Prostate gland (tissue), 2 donors: Measurements from ENCODE around the gene KIF18A.

Experiments
- CTCF ChIP-seq, 4 experiments: fragments of 200-600 bp in 2 of 4; fragments of 450-650 bp in 2 of 4; sonication (generic) in 2 of 4; IDR thresholded peaks; 1 replicate in 3 of 4; 2 replicates in 1 of 4; pipeline ENCODE4 v1.5.1; 2016 to 2019; ENCODE audit warnings: antibody characterized with exemption in 4 of 4, mild to moderate bottlenecking in 2 of 4, moderate library complexity in 2 of 4
- POLR2A ChIP-seq: fragments of 450-650 bp; IDR thresholded peaks from one replicate; pipeline ENCODE4 v1.6.1; 2016; ENCODE audit warnings: antibody characterized with exemption, mild to moderate bottlenecking
- POLR2AphosphoS5 ChIP-seq: sonication (generic); formaldehyde crosslinking; IDR thresholded peaks from one replicate; pipeline ENCODE4 v1.6.1; 2017; ENCODE audit warnings: antibody characterized with exemption

DNA sequence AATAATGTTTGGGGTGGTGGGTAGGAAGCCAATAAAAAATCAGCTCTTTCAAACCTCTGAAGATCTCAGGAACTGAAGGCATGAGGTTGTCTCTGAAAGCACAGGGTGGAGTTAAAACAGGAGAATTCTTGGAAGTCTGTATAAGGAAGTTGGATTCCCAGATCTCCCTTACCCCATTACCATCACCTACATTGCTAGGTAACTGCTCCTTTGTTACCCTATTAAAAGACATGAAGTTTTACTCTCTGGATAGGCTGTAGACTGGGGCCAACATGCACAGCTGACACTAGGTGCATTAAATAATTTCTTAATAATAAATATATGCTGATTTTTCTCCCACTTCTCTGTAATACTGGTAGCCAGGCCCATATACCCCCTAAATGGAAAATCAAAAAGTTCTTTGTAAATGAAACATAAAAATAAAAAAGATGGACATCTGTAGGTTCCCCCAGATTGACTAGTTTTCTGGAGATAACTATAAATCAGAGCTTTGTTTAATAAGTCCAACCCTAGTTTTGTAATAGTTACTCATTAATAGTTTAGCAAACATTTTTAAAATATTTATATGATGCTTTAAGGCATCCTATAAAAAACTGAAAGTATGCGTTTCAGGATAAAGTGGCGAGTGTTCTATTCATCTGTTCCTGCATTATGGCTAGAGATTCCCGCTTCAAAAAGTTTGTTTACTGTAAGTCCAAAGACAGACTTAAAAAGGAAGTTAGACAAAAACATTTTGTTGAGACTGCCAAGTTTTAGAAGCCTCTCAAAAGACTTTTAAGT lies 63.8 kb downstream of the KIF18A start:
- no peak for TF ChIP-seq CTCF (IDR thresholded peaks at IDR 0.05)
- TF ChIP-seq POLR2AphosphoS5 = no peak
- no peak for TF ChIP-seq POLR2A
